ENCODE data around the gene RNF144B. TPM values are rescaled to one million over a fixed set of nuclear protein-coding genes. Genes with fewer than 3 reads are reported as not detected.
"Not testable (repeated sequence)": the region's sequence is repeated elsewhere in the genome, so short reads cannot be mapped to it uniquely, and the experiment has no call there.

Gene RNF144B
- total RNA-seq, 1 donor from 2014 or later = 13.9 TPM

DNA sequence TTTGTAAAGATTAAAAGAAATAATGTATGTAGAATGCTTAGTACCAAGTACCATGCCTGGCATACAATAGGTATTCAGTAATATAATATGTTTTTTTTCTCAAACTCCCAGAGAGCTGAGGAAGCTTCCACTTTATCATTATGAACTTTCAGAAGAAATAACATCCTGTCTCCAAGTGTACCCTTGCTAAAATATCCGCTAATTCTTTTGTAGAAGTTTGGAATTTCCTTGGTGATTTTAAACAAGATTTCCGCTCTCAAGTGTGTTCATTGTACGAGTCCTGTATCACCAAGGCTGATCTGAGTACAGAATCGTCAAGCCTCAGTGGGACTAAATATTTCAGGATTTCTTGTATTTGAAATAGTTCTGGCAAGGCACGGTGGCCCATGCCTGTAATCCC lies 16.1 kb upstream of the RNF144B start:
- DNase-seq (ENCODE audit: low read depth in 2 of 2) = peak in 1 of 2 donors; percentile 52

DNA sequence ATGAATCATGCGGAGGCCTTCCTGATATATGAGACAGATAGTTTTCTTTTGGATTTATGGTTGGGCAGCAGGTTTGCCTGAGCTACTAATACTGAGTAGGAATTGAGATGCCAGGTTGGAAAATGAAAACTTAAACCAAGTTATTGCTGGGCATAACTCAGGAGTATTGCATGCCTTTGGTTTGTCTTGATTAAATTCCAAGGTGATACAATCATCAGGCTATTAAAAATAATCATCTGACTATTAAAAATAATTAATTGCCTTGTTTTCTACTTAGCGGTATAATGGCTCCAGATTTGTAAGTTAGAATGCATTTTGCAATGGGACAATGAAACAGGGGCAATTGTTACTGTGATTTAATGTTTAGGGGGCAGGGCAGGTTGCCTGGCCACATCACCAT lies 15.5 kb upstream of the RNF144B start:
- peak in 1 of 2 donors; percentile 27 for DNase-seq (ENCODE audit: low read depth in 2 of 2)

DNA sequence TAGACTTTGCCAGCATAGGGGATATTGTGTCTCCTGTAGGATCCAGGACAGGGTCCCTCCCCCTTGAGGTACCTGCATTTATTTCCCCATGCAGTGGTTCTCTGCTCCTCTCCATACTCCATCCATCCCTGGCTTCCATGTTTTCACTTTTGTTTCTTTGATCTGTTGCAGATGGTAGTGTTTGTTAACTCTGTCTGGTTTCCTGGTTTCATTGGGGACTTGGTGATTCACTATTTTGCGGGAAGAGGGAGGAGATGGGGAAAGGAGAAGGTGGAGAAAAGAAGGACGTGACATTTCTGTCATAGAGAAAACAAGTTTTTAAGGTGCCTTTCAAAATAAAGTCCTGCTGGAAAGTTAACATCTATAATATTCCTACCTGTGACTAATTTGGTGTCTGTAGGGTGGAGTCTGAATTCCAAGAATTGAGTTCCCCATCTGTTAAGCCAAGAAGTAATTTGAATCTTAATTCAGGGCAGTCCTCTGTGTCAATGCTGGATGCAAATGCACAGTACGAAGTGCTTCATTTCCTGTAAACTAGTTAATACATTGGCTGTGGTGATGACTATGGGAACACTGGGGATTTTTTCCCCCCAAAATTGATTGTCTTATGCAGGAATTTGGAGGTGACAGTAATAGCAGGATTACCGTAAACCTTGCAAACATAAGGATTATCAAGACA lies 6.9 kb upstream of the RNF144B start:
- DNase-seq (ENCODE audit: low read depth in 2 of 2) = peak in 1 of 2 donors; percentile 32

DNA sequence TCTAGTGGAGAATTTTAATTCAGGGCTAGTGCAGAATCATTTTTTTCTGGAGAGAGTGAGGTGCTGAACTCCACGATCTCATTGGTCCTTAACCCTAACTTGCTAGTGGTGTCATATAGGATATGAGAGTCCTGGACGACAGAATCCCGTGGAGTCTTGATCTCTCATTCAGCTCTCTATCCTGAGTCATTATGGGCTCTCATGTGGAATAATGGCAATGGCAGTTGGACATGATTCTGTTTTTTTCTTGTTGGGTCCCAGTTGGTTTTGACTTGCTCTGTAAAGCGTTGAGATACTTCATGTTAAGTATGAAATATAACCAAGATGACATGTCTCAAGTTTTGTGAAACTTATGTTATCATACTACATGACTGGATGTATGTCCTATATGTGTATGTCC lies 6.3 kb upstream of the RNF144B start:
- DNase-seq (ENCODE audit: low read depth in 2 of 2) = no peak

DNA sequence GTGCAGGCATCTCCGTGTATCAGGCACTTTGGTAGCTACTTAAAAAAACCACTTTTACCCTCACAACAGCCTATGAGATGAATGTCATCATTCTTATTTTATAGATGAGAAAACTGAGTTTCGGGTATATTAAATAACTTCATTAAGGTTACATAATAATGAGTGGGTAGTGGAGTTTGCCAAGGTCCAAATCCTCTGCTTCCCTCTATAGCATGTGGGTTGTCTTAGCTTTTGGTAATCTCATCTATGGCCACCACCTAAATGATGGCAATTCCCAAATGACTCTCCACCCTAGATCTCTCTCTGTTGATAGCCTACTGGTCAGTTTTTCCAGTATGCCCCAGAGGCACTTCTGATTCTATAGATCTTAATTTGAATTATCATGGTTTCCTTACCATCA lies 3.7 kb upstream of the RNF144B start:
- DNase-seq (ENCODE audit: low read depth in 2 of 2) = no peak

DNA sequence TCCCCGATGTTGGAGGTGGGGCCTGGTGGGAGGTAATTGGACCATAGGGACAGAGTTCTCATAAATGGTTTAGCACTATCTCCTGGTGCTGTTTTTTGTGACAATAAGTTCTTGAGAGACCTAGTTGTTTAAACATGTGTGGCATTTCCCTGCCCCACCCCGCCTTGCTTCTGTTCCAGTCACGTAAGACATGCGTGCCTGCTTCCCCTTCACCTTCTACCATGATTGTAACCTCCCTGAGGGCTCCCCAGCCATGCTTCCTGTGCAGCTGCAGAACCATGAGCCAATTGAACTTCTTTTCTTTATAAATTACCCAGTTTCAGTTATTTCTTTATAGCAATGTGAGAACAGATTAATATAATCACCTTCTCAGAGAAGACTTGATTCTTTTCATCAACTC lies 2.5 kb upstream of the RNF144B start:
- DNase-seq (ENCODE audit: low read depth in 2 of 2) = no peak

DNA sequence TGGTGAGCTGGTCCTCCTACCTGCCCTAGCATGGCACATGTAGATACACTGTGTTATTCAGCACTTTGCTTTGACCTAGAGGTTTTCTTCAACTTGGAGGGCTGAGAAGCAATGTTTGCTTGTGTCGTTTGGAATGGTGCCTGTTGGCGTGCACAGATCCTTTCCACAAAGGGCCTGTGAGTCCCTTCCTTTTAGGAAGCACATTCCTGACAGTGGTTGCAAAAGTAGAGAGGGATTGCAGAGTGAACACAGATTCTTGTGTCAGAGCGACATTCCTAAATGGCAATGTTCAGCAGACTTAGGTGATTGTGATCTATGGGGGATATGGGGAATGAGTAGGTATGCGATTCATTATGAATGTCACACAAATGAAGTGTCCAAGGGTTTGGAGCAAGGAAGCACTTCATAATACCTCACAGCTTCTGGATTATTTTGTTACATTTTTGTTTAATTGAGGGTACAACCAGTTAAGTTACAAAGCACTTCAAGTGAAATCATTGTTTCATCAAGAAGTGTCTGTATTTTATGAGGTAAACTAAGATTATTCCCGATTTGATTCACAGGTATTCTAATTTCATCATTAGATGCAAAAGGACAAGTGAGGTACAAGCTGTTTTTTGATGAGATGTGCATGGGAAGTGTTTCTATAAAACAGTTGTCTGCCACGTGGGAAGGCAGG lies 713 bp upstream of the RNF144B start:
- peak; percentile 34 to 79 for DNase-seq (ENCODE audit: low read depth in 2 of 2)

DNA sequence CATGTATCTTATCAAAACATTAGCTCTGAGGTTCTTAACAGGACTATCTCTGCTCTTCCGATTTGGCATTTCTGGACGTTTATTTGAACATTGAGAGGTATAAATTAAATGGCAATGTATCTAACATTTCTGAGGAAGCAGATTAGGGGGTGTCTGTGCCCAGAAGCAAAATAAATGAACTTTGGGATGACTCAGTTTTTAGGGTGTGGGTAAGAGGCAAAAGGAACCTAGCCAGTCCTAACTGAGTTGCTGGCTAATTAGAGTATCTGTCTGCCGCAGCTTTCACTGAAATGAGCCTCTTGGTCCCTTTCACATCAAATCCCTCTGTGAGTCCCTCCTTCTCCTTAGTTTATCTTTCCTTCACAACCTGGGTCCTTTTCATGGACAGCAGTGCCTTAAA lies 1.1 kb downstream of the RNF144B start:
- DNase-seq (ENCODE audit: low read depth in 2 of 2) = no peak

DNA sequence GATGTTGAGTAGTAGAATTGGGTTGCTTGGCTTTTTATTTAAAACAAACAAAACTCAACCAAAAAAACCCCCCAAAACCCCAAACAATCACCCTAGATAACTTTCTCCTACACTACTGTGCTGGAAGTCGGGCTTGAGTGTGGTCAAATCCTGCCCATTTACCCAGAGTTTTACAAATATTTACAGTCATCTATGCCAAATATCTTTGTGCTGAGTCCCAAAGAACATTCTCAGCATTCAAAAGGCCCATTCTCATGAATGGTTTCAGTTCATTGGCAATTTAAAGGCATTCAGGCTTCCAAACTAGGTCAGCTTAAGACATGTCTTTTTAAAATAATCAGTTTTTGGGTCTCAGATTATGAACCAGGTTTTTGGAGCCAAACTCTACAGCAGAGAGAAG lies 1.8 kb downstream of the RNF144B start:
- peak in 1 of 2 donors; percentile 50 for DNase-seq (ENCODE audit: low read depth in 2 of 2)

DNA sequence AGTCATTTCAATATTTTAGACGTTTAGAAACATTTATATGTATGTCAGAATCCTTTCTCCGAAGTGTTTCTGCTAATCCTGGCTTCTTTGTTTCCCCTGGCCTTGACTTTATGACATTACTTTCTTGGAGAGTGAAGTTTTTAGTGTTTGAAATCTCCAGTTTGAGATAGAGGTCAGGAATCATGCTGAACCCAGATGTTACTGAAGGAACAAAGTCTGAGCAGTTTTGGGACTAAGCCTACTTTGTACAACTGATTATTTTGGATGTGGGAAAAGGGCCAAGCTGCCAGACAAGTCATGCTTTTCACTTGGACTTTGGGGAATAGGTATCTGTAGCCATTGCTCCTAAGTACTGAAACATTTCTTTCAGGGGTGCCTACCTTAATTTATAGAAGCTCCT lies 2.3 kb downstream of the RNF144B start:
- no peak for DNase-seq (ENCODE audit: low read depth in 2 of 2)

DNA sequence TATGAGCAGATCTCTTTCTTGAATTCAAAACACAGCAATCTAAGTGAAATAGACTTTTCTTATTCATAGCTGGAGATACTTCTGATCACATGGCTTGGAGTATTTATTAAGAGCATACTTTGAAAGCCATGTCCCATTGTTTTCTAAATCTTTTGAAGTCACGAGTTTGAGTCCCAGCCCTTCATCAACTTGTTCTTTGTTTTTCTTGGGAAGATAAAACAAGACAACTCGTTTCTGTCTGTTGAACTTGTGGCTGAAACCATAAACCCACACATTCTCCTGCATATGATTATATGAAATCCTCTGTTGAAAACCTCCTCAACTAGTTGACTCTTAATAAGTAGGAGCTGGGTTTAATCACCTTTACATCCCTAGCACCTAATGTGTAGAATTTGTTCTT lies 3.3 kb downstream of the RNF144B start:
- DNase-seq (ENCODE audit: low read depth in 2 of 2) = no peak

DNA sequence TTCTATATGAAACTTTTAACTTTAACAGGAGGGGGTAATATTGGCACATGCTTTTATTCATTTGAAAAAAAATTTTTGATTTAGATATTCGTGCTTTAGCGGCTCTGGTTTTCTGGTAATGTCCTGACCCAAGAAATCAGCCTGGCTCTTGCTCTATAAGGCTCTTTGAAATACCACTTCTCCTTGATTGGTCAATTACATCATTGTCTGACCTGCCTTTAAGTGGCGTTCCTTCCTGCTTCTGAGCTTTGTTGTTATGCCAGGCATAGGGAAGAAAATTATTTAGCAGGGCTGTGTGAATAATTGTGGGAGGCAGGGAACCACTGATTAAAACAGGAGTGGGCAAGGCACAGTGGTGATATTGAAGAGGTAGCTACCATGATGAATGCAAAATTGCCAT lies 3.9 kb downstream of the RNF144B start:
- DNase-seq (ENCODE audit: low read depth in 2 of 2) = peak in 1 of 2 donors; percentile 45

DNA sequence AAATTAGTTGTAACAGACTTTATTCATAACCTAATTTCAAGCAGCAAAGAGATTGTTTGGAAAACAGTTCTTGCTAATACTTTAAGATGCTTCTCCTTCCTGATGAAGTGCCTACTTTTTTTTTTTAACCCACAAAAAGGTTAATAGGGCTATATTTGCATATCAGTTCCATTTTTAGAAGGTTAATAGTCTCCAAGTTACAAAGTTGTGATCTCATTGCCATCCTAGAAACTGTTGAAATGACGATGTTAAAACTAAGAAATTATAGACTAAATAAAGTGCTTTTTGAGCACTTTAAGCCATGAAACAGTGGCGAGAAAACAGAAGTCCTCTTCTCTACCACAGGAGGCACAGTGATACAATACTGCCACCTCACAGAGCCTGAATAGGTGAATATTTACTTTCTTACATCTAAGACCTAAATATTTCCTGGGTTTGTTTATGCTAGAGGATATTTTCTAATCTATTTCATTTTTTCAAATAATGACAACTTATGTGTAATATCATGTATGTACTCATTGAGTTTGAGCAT lies 5.3 kb downstream of the RNF144B start:
- DNase-seq (ENCODE audit: low read depth in 2 of 2) = no peak

DNA sequence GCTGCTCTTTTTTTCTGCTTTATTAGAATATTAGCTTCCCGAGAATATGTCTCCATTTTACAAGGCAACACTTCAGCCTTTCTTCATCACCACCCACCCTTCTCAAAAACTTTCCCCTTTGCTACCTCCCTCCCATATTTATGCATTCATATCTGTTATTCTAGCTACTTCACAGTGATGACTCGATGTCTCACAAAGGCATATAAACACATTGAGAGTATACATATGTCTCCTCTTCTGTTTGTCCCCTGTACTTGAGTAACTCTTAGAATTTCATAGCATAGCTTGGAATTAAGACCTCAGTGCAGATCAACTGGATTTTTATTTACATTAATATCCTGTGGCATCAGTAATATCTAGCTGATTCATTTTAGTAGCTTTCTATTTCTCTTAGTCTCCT lies 6.5 kb downstream of the RNF144B start:
- DNase-seq (ENCODE audit: low read depth in 2 of 2) = no peak

DNA sequence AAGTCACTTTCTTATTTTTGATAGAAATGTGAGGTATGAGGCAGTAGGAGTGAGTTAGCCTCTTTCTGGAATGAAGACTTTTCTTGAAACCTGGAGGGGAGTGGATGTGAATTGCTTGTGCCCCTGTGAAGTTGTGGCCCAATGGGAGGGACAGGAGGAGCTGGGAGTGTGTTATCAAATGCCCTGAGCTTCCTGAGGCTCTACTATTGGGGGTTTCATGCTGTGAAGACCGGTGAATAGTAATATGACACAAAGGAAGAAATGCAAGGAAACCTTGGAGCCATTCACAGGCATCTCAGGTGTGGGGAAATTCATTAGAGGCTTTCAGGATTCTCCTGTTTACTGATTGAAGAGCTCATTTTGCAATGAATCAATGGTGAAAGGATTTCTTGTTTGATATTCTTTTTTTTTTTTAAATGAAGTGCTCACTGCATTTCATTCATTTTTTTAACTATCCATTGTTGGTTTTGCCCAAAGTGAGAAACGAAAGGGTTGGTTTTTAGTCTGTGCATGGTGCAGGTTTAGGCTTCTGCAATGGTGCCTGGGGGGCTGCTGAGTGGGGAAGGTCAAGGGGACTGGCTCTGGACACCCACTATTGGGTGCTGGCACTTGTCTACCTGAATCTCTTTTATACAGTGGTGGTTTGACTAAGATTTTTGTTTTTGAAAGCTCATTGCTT lies 8.2 kb downstream of the RNF144B start:
- DNase-seq (ENCODE audit: low read depth in 2 of 2) = no peak

DNA sequence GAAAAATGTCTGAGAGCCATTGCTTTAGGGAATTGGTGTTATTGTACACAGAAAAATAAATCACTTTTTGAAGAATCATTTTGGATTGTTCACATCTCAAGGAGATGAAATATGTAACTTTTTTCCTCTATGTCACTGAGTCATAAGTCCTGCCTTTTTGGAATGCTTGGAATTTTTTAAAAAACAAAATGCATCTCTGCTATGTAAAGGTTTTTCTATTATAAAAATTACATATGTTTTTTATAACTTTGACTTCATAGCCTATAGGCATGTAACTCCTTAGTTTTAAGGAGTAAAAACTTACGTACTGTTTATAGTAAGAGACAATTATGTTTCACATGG lies 8.7 kb downstream of the RNF144B start:
- DNase-seq (ENCODE audit: low read depth in 2 of 2) = no peak

DNA sequence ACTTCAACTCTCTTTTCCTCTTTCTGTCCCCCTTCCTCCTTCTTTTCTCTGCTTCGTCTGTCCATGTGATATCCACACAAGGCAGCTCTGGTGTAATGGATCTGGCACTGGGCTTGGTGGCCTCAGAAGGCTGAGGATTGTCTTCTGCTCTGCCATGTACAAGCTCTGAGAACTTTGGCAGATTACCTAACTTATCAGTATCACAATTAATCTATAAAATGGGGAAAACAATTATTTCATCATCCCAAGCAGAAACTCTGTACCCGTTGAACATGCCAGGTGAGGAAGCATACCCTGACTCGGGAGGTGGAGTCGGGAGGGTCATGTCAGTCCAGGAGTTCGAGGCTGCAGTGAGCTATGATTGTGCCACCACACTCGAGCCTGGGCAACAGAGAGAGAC lies 10.6 kb downstream of the RNF144B start:
- DNase-seq (ENCODE audit: low read depth in 2 of 2) = no peak

DNA sequence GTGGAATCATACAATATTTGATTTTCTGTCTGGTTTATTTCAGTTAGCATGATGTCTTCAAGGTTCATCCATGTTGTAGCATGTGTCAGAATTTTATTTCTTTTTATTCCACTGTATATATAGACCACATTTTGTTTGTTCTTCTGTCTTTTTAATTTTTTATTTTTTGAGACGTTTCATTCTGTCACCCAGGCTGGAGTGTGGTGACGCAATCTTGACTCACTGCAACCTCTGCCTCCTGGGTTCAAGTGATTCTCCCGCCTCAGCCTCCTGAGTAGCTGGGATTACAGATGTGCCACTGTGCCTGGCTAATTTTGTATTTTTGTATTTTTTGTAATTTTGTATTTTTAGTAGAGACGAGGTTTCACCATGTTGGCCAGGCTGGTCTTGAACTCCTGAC lies 11.1 kb downstream of the RNF144B start:
- DNase-seq (ENCODE audit: low read depth in 2 of 2) = not testable (repeated sequence)

DNA sequence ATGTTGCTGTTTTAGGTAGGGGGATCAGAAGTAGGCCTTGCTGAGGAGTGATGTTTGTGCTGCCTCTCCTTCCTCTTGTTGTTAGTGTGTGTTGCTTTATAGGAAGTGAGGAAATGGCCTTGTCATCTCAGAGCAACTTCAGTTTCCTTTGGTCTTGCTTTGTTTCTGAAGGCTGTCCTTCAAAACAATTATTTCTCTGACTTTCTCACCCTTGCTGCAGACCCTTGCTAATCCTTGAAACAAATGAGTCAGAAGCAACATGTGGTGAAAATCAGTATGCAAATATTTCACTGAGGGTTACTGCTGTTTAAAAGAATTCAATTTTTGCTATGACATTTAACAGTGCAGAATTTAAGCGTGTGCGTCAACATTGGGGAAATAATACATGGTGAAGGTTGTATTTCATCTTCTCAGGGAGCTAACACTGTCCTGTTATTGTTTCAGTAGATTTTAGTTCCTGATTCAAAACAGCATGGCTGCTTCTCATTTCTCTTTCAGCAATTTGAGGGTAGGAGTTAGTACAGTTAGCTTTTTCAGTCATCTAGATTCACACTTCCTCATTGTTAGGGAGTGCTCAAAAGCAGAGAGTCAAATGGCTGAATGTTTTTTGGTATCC lies 13.8 kb downstream of the RNF144B start:
- peak in 1 of 2 donors; percentile 89 for DNase-seq (ENCODE audit: low read depth in 2 of 2)

DNA sequence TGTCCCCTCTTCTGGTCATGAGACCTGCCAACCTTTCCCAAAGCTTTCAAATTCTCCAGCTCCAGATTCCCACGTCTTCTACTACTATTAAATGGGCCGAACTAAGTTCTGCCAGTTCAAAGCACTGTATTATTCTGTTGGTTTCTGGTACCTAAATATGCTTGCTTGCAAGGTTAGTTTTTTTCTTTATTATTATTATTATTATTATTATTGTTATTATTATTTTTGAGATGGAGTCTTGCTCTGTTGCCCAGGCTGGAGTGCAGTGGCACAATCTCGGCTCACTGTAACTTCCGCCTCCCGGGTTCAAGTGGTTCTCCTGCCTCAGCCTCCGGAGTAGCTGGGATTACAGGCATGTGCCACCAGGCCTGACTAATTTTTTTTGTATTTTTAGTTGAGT lies 17.8 kb downstream of the RNF144B start:
- not testable (repeated sequence) for DNase-seq (ENCODE audit: low read depth in 2 of 2)

DNA sequence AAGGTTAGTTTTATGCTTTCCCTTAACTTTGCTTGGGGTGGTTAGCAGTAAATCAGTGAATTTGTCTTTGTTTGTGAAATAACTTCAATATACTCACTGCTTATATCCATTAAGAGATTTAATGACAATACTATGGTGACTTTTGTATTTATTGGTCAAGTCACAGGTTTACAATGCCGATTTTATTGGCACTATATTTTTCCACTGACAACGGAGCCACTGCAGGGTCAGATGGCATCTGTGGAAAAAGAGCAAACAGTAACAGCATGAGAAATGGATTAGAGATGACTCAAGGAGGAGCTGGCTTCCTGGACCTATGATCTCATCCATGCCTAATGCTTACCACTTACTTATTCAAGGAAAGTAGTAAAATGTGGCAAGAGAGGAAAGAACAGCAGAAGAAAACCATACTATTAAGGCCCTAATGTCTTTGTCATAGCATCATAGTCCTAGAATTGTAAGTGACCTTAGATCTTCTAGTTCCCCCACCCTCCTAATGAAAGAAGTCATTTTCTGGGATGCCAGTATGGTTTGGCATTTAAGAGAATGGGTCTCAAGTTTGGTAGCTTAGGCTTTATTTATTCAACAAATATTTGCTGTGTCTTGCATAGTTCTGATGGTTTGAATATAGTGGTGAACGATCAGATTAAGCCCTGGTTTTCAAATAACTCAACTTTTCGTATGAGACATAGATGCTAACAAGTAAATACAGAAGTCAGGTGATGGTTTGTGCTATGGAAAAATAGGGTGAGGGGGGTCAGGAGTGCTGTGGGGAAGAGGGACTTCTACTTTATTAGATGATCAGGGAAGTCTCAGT lies 18.5 kb downstream of the RNF144B start:
- DNase-seq (ENCODE audit: low read depth in 2 of 2) = peak in 1 of 2 donors; percentile 87

All from dermis microvascular lymphatic vessel endothelial cell (primary cell).